SK-N-SH (cell line): Measurements from ENCODE around the gene PROC. TPM values are rescaled to one million over a fixed set of nuclear protein-coding genes. Genes with fewer than 3 reads are reported as not detected.

ENCODE experiments used
- CHD2 ChIP-seq: fragments of 150-350 bp; IDR thresholded peaks from 2 replicates; pipeline ENCODE4 v1.6.1; 2018; ENCODE audit warnings: low read length; ENCODE audit not compliant: partially characterized antibody
- CTCF ChIP-seq: fragments of 200-600 bp; sonication (generic); IDR thresholded peaks from 2 replicates; pipeline ENCODE4 v1.6.1; 2017; ENCODE audit warnings: antibody characterized with exemption, mild to moderate bottlenecking, moderate library complexity
- ELF1 ChIP-seq: IDR thresholded peaks from 2 replicates; pipeline ENCODE4 v1.4.0; 2012
- EZH2phosphoT487 ChIP-seq: fragments of 200-600 bp; sonication (generic); IDR thresholded peaks from 2 replicates; pipeline ENCODE4 v1.6.1; 2017; ENCODE audit warnings: low read depth, mixed run types, mild to moderate bottlenecking, antibody characterized with exemption, moderate library complexity, borderline replicate concordance
- FOSL2 ChIP-seq: IDR thresholded peaks from 2 replicates; pipeline ENCODE4 v1.4.0; 2012; ENCODE audit warnings: low read depth, mild to moderate bottlenecking, moderate library complexity, borderline replicate concordance
- FOXJ3 ChIP-seq: sonication (generic); formaldehyde crosslinking; IDR thresholded peaks from 2 replicates; pipeline ENCODE4 v1.5.1; 2020; ENCODE audit warnings: mild to moderate bottlenecking, missing genetic modification reagents
- FOXM1 ChIP-seq: IDR thresholded peaks from 2 replicates; pipeline ENCODE4 v1.4.0; 2012; ENCODE audit warnings: low read depth, mild to moderate bottlenecking
- GABPA ChIP-seq: IDR thresholded peaks from 2 replicates; pipeline ENCODE4 v1.4.0; 2012; ENCODE audit warnings: low read depth, mild to moderate bottlenecking
- MEF2A ChIP-seq: IDR thresholded peaks from 2 replicates; pipeline ENCODE4 v1.4.0; 2012; ENCODE audit warnings: low read depth, borderline replicate concordance
- NFIC ChIP-seq: IDR thresholded peaks from 2 replicates; pipeline ENCODE4 v1.4.0; 2012; ENCODE audit warnings: borderline replicate concordance
- PBX3 ChIP-seq: IDR thresholded peaks from 2 replicates; pipeline ENCODE4; 2012
- POLR2AphosphoS5 ChIP-seq: IDR thresholded peaks from 2 replicates; pipeline ENCODE4 v1.6.1; 2012; ENCODE audit warnings: low read depth, low read length
- REST ChIP-seq: IDR thresholded peaks from 2 replicates; pipeline ENCODE4 v1.6.1; 2012; ENCODE audit warnings: mild to moderate bottlenecking, low read depth, low read length, moderate library complexity
- RFX5 ChIP-seq: IDR thresholded peaks from 2 replicates; pipeline ENCODE4 v1.6.1; 2012; ENCODE audit warnings: mild to moderate bottlenecking, improper control_type of control experiment, low read length
- RXRA ChIP-seq: IDR thresholded peaks from 2 replicates; pipeline ENCODE4 v1.4.0; 2012; ENCODE audit warnings: low read depth, mild to moderate bottlenecking, borderline replicate concordance
- SIN3A ChIP-seq: IDR thresholded peaks from 2 replicates; pipeline ENCODE4 v1.6.1; 2012; ENCODE audit warnings: low read depth, mild to moderate bottlenecking, low read length, moderate library complexity, borderline replicate concordance
- SMC3 ChIP-seq: IDR thresholded peaks from 2 replicates; pipeline ENCODE4 v1.6.1; 2012; ENCODE audit warnings: low read depth, low read length, improper control_type of control experiment
- TCF12 ChIP-seq: IDR thresholded peaks from 2 replicates; pipeline ENCODE4 v1.4.0; 2012
- TEAD4 ChIP-seq: IDR thresholded peaks from 2 replicates; pipeline ENCODE4 v1.4.0; 2012; ENCODE audit warnings: mild to moderate bottlenecking, borderline replicate concordance; ENCODE audit not compliant: insufficient read depth
- USF2 ChIP-seq: fragments of 150-350 bp; IDR thresholded peaks from 2 replicates; pipeline ENCODE4 v1.6.1; 2017; ENCODE audit warnings: antibody characterized with exemption, low read length, low read depth, borderline replicate concordance
- polyA plus RNA-seq, 3 experiments: library from polyadenylated mRNA; depleted of rRNA; stranded (reverse); fragments of >200 nt; gene quantifications; 2 replicates each; pipeline ENCODE4 v1.2.3, GENCODE V29; 2012

Gene PROC
- polyA plus RNA-seq, 1 of the 3 experiments (the other 2 are of a cell fraction) = 0.10 TPM

- no peak for TF ChIP-seq TEAD4
- peak; percentile 58; the same call in 1 of the 2 replicates for TF ChIP-seq TCF12
- no peak; the same call in 1 of the 2 replicates for TF ChIP-seq POLR2AphosphoS5
- no peak for TF ChIP-seq CHD2
- TF ChIP-seq ELF1 = no peak
- no peak for TF ChIP-seq CTCF
- peak; percentile 92 for TF ChIP-seq NFIC
- TF ChIP-seq FOSL2 = peak; percentile 93
- TF ChIP-seq RFX5 = no peak
- TF ChIP-seq PBX3 = no peak
- TF ChIP-seq FOXM1 = 0 out of 2 replicates have a peak, but pooled peaks have one; percentile 49
- TF ChIP-seq REST = peak; percentile 40; the same call in 1 of the 2 replicates
- TF ChIP-seq EZH2phosphoT487 = no peak
- TF ChIP-seq RXRA = peak; percentile 75; the same call in 1 of the 2 replicates
- TF ChIP-seq USF2 = no peak
- TF ChIP-seq SMC3 = peak; percentile 18
- TF ChIP-seq SIN3A = no peak
- no peak for TF ChIP-seq MEF2A
- no peak for TF ChIP-seq GABPA
- TF ChIP-seq FOXJ3 (CRISPR knock-in tag) = no peak
These were observed 10.0 kb upstream of the PROC start (continued) for GRCh38 chr2:127408004-127408806.
